Astrocyte of the cerebellum (primary cell): ENCODE data around the gene PPARA.

ENCODE experiments used
- DNase-seq: peaks from one replicate; pipeline ENCODE4 v3.0.0-alpha.2; 2011; ENCODE audit warnings: low read depth
- H3K4me3 ChIP-seq: 2 replicates; pipeline ENCODE4 v1.5.1; 2011; ENCODE audit warnings: mild to moderate bottlenecking, low read depth, low read length, moderate library complexity
- CTCF ChIP-seq: IDR thresholded peaks from 2 replicates; pipeline ENCODE4 v1.5.1; 2012; ENCODE audit warnings: low read length, low read depth, moderate library complexity, mild to moderate bottlenecking; ENCODE audit errors: missing control alignments
- in situ Hi-C: cut with HindIII; loops from 2 replicates; pipeline ENCODE4 v1.10.0; 2017; ENCODE audit warnings: low sequenced_read_pairs

The PPARA gene

GRCh38 chr22:46202897-46203600 lies 52.7 kb downstream of the PPARA start:
- in situ Hi-C loops: no loop called here

GRCh38 chr22:46203601-46203980 lies 53.3 kb downstream of the PPARA start:
- in situ Hi-C loops: no loop called here
- H3K4me3 ChIP-seq: no peak overlapping the region
- no peak for TF ChIP-seq CTCF

More at GRCh38 chr22:46202897-46203600, 52.7 kb downstream of the PPARA start:
- H3K4me3 ChIP-seq: no peak overlapping the region
- no peak for DNase-seq
- no peak for TF ChIP-seq CTCF

GRCh38 chr22:46209262-46209661 lies 58.9 kb downstream of the PPARA start:
- in situ Hi-C loops: no loop called here
- TF ChIP-seq CTCF: no peak

More at GRCh38 chr22:46203601-46203980, 53.3 kb downstream of the PPARA start:
- DNase-seq: no peak

GRCh38 chr22:46212195-46212594 lies 61.9 kb downstream of the PPARA start:
- in situ Hi-C loops: no loop called here
- no peak for DNase-seq
- H3K4me3 ChIP-seq: no peak overlapping the region
- no peak for TF ChIP-seq CTCF

More at GRCh38 chr22:46209262-46209661, 58.9 kb downstream of the PPARA start:
- DNase-seq: no peak
- H3K4me3 ChIP-seq: no peak overlapping the region

GRCh38 chr22:46213052-46213451 lies 62.7 kb downstream of the PPARA start:
- H3K4me3 ChIP-seq: no peak overlapping the region
- in situ Hi-C loops: no loop called here
- DNase-seq: no peak
- TF ChIP-seq CTCF: no peak

- in situ Hi-C loops: no loop called here
- no peak for DNase-seq
- H3K4me3 ChIP-seq: no peak overlapping the region
- TF ChIP-seq CTCF: no peak
These were observed 63.8 kb downstream of the PPARA start for GRCh38 chr22:46214149-46214548.

GRCh38 chr22:46214616-46215015 lies 64.3 kb downstream of the PPARA start:
- no peak for DNase-seq
- TF ChIP-seq CTCF: no peak
- no peak overlapping the region for H3K4me3 ChIP-seq
- in situ Hi-C loops: no loop called here
